SK-N-SH (cell line): Measurements from ENCODE around the gene CABP4. TPM values are rescaled to one million over a fixed set of nuclear protein-coding genes. Genes with fewer than 3 reads are reported as not detected.
"Not testable (repeated sequence)": the region's sequence is repeated elsewhere in the genome, so short reads cannot be mapped to it uniquely, and the experiment has no call there.

Source experiments
- CTCF ChIA-PET: fragments of 300-600, 350-600 bp; formaldehyde crosslinking; extraction: SDS; loops from one replicate; lab custom pipeline; 2021; lab: Yijun Ruan, JAX
- POLR2A ChIA-PET: fragments of 350-600 bp; sonication (Branson Sonifier 250); formaldehyde crosslinking; extraction: SDS; loops from one replicate; lab custom pipeline; 2020; ENCODE audit warnings: antibody characterized with exemption, inconsistent platforms; lab: Yijun Ruan, JAX
- DNase-seq: peaks from one replicate; pipeline ENCODE4 v3.0.0; 2012
- H2AFZ ChIP-seq: fragments of 200-600 bp; sonication (generic); 2 replicates; pipeline ENCODE4 v1.8.1; 2016; ENCODE audit warnings: antibody characterized with exemption, mild to moderate bottlenecking, low read depth
- H3F3A ChIP-seq: fragments of 200-600 bp; sonication (generic); replicated peaks from 2 replicates; pipeline ENCODE3; 2016; ENCODE audit warnings: antibody characterized with exemption, mild to moderate bottlenecking; ENCODE audit not compliant: insufficient read depth
- H3K27ac ChIP-seq, 2 experiments: fragments of 200-500 bp in 1 of 2; fragments of 200-600 bp in 1 of 2; sonication (Bioruptor generic) in 1 of 2; sonication (generic), shearing (Covaris generic) in 1 of 2; 2 replicates each; pipeline versions ENCODE4 v1.5.1 to v1.6.1; 2014 to 2016; ENCODE audit warnings: low read depth in 2 of 2, inconsistent platforms in 1 of 2, low read length in 1 of 2, mild to moderate bottlenecking in 1 of 2, mixed read lengths in 1 of 2
- H3K27me3 ChIP-seq: fragments of 200-600 bp; sonication (generic), shearing (Covaris generic); 2 replicates; pipeline ENCODE4 v1.6.1; 2016; ENCODE audit warnings: mixed run types; ENCODE audit not compliant: insufficient read depth
- H3K36me3 ChIP-seq, 2 experiments: fragments of 200-500 bp in 1 of 2; fragments of 200-600 bp in 1 of 2; sonication (Bioruptor generic) in 1 of 2; sonication (generic) in 1 of 2; replicated peaks in 1 of 2; 2 replicates each; pipeline versions ENCODE3 to v1.5.1; 2014 to 2016; ENCODE audit warnings: low read length in 1 of 2, mild to moderate bottlenecking in 1 of 2; ENCODE audit not compliant: insufficient read depth in 2 of 2, control insufficient read depth in 1 of 2
- H3K4me1 ChIP-seq, 2 experiments: fragments of 200-500 bp in 1 of 2; fragments of 200-600 bp in 1 of 2; sonication (Bioruptor generic) in 1 of 2; sonication (generic), shearing (Covaris generic) in 1 of 2; 2 replicates each; pipeline versions ENCODE4 v1.5.1 to v1.6.1; 2014 to 2016; ENCODE audit warnings: low read depth in 1 of 2, low read length in 1 of 2, mixed run types in 1 of 2; ENCODE audit not compliant: insufficient read depth in 2 of 2, control insufficient read depth in 1 of 2
- H3K4me2 ChIP-seq: fragments of 200-600 bp; sonication (generic), shearing (Covaris generic); 2 replicates; pipeline ENCODE4 v1.6.1; 2017; ENCODE audit warnings: mixed run types
- H3K4me3 ChIP-seq, 2 experiments: fragments of 200-500 bp in 1 of 2; fragments of 200-600 bp in 1 of 2; sonication (Bioruptor generic) in 1 of 2; sonication (generic), shearing (Covaris generic) in 1 of 2; 2 replicates each; pipeline versions ENCODE4 v1.5.1 to v1.8.1; 2014 to 2016; ENCODE audit warnings: low read depth in 2 of 2, inconsistent platforms in 1 of 2, low read length in 1 of 2, mild to moderate bottlenecking in 1 of 2, mixed read lengths in 1 of 2, moderate library complexity in 1 of 2
- H3K79me2 ChIP-seq: fragments of 200-600 bp; sonication (generic); 2 replicates; pipeline ENCODE4 v1.8.1; 2017; ENCODE audit warnings: mild to moderate bottlenecking; ENCODE audit not compliant: insufficient read depth
- H3K9ac ChIP-seq: fragments of 200-600 bp; sonication (generic); 2 replicates; pipeline ENCODE4 v1.6.1; 2017; ENCODE audit warnings: mixed run types
- H3K9me2 ChIP-seq: fragments of 200-600 bp; sonication (generic); 2 replicates; pipeline ENCODE4 v1.6.1; 2017; ENCODE audit warnings: mixed run types
- H3K9me3 ChIP-seq: fragments of 200-600 bp; sonication (generic); 2 replicates; pipeline ENCODE4 v1.6.1; 2017; ENCODE audit warnings: mixed run types, mild to moderate bottlenecking, moderate library complexity
- H4K20me1 ChIP-seq: fragments of 200-600 bp; sonication (generic); 2 replicates; pipeline ENCODE4 v1.6.1; 2017; ENCODE audit warnings: mild to moderate bottlenecking, mixed run types; ENCODE audit not compliant: insufficient read depth
- EZH2phosphoT487 ChIP-seq: fragments of 200-600 bp; sonication (generic); IDR thresholded peaks from 2 replicates; pipeline ENCODE4 v1.6.1; 2017; ENCODE audit warnings: low read depth, mixed run types, mild to moderate bottlenecking, antibody characterized with exemption, moderate library complexity, borderline replicate concordance
- FOXJ3 ChIP-seq: sonication (generic); formaldehyde crosslinking; IDR thresholded peaks from 2 replicates; pipeline ENCODE4 v1.5.1; 2020; ENCODE audit warnings: mild to moderate bottlenecking, missing genetic modification reagents
- FOXM1 ChIP-seq: IDR thresholded peaks from 2 replicates; pipeline ENCODE4 v1.4.0; 2012; ENCODE audit warnings: low read depth, mild to moderate bottlenecking
- GABPA ChIP-seq: IDR thresholded peaks from 2 replicates; pipeline ENCODE4 v1.4.0; 2012; ENCODE audit warnings: low read depth, mild to moderate bottlenecking
- JUND ChIP-seq: IDR thresholded peaks from 2 replicates; pipeline ENCODE4 v1.4.0; 2012
- MEF2A ChIP-seq: IDR thresholded peaks from 2 replicates; pipeline ENCODE4 v1.4.0; 2012; ENCODE audit warnings: low read depth, borderline replicate concordance
- NFIC ChIP-seq: IDR thresholded peaks from 2 replicates; pipeline ENCODE4 v1.4.0; 2012; ENCODE audit warnings: borderline replicate concordance
- RAD21 ChIP-seq: IDR thresholded peaks from 2 replicates; pipeline ENCODE4 v1.6.1; 2012; ENCODE audit warnings: mild to moderate bottlenecking, low read length
- RXRA ChIP-seq: IDR thresholded peaks from 2 replicates; pipeline ENCODE4 v1.4.0; 2012; ENCODE audit warnings: low read depth, mild to moderate bottlenecking, borderline replicate concordance
- SIN3A ChIP-seq: IDR thresholded peaks from 2 replicates; pipeline ENCODE4 v1.6.1; 2012; ENCODE audit warnings: low read depth, mild to moderate bottlenecking, low read length, moderate library complexity, borderline replicate concordance
- TEAD4 ChIP-seq: IDR thresholded peaks from 2 replicates; pipeline ENCODE4 v1.4.0; 2012; ENCODE audit warnings: mild to moderate bottlenecking, borderline replicate concordance; ENCODE audit not compliant: insufficient read depth
- USF2 ChIP-seq: fragments of 150-350 bp; IDR thresholded peaks from 2 replicates; pipeline ENCODE4 v1.6.1; 2017; ENCODE audit warnings: antibody characterized with exemption, low read length, low read depth, borderline replicate concordance
- YY1 ChIP-seq: IDR thresholded peaks from 2 replicates; pipeline ENCODE4 v1.4.0; 2012; ENCODE audit warnings: low read depth, mild to moderate bottlenecking
- ZBTB33 ChIP-seq: IDR thresholded peaks from 2 replicates; pipeline ENCODE4 v1.4.0; 2012; ENCODE audit warnings: low read depth, borderline replicate concordance
- WGBS: methylation state at CpG from one replicate; pipeline ENCODE4 v1.1.6; 2017; ENCODE audit warnings: low lambda C conversion rate; 5-methylcytosine and 5-hydroxymethylcytosine counted together
- polyA plus RNA-seq, 3 experiments: library from polyadenylated mRNA; depleted of rRNA; stranded (reverse); fragments of >200 nt; gene quantifications; 2 replicates each; pipeline ENCODE4 v1.2.3, GENCODE V29; 2012
- TF ChIP-seq, protein P1 (sequence below): fragments of 150-350 bp; IDR thresholded peaks from 2 replicates; pipeline ENCODE4 v1.6.1; 2016; ENCODE audit warnings: mild to moderate bottlenecking, low read depth, low read length
- TF ChIP-seq, protein P2 (sequence below): fragments of 200-600 bp; sonication (generic); IDR thresholded peaks from 2 replicates; pipeline ENCODE4 v1.6.1; 2017; ENCODE audit warnings: antibody characterized with exemption, mild to moderate bottlenecking, moderate library complexity

The CABP4 gene
- polyA plus RNA-seq, 1 of the 3 experiments (the other 2 are of a cell fraction), result not detected

- TF ChIP-seq, protein P1, sequence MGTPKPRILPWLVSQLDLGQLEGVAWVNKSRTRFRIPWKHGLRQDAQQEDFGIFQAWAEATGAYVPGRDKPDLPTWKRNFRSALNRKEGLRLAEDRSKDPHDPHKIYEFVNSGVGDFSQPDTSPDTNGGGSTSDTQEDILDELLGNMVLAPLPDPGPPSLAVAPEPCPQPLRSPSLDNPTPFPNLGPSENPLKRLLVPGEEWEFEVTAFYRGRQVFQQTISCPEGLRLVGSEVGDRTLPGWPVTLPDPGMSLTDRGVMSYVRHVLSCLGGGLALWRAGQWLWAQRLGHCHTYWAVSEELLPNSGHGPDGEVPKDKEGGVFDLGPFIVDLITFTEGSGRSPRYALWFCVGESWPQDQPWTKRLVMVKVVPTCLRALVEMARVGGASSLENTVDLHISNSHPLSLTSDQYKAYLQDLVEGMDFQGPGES, result no peak
- TF ChIP-seq, all 33 proteins: peak for 0
Measured at GRCh38 chr11:67423466-67423865, 31.7 kb upstream of the CABP4 start (continued).

GRCh38 chr11:67423891-67424613 is 31.1 kb upstream of the CABP4 start:
- Histone ChIP-seq H3K27ac (no peak overlapping the region), H2AFZ (no peak overlapping the region), H3K4me3 (no peak overlapping the region), H3K27me3 (no peaks in the 10 kb centered on the region), H3K9me3 (no peaks in the 10 kb centered on the region), H3K9me2 (no peaks in the 10 kb centered on the region), H3K9ac (no peak overlapping the region), H3K36me3 (no peaks in the 10 kb centered on the region), H3K4me2 (no peak overlapping the region), H3K4me1 (peaks cover 5 to 12% of the 10 kb centered on the region in 2 experiments; a peak in 2 of 4 replicates), H3F3A (no peaks in the 10 kb centered on the region), H4K20me1 (no peaks in the 10 kb centered on the region), H3K79me2 (peaks cover 8% of the 10 kb centered on the region)
- 82% methylated on average over 11 of the region's 34 CpGs for WGBS
- DNase-seq, result no peak
- ChIA-PET CTCF (interaction anchor here (0.7 to 1.7 kb wide), 2 partner anchors 23 to 41 kb away, joined by 3 to 9 read pairs; partner anchors contain the start of gene PPP1CA), POLR2A (interaction anchor here (1.4 kb wide), 1 partner anchor 22 kb away, joined by 4 read pairs; the partner anchor contains the start of gene PPP1CA)
- TF ChIP-seq RXRA (no peak), MEF2A (no peak), SIN3A (no peak), TEAD4 (no peak), RAD21 (no peak), FOXJ3 (CRISPR knock-in tag) (no peak), EZH2phosphoT487 (no peak), USF2 (no peak), FOXM1 (no peak), YY1 (no peak), NFIC (no peak), GABPA (no peak), JUND (no peak), ZBTB33 (no peak)
- TF ChIP-seq, protein P2, sequence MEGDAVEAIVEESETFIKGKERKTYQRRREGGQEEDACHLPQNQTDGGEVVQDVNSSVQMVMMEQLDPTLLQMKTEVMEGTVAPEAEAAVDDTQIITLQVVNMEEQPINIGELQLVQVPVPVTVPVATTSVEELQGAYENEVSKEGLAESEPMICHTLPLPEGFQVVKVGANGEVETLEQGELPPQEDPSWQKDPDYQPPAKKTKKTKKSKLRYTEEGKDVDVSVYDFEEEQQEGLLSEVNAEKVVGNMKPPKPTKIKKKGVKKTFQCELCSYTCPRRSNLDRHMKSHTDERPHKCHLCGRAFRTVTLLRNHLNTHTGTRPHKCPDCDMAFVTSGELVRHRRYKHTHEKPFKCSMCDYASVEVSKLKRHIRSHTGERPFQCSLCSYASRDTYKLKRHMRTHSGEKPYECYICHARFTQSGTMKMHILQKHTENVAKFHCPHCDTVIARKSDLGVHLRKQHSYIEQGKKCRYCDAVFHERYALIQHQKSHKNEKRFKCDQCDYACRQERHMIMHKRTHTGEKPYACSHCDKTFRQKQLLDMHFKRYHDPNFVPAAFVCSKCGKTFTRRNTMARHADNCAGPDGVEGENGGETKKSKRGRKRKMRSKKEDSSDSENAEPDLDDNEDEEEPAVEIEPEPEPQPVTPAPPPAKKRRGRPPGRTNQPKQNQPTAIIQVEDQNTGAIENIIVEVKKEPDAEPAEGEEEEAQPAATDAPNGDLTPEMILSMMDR, result no peak
- TF ChIP-seq, protein P1, result no peak

DNA sequence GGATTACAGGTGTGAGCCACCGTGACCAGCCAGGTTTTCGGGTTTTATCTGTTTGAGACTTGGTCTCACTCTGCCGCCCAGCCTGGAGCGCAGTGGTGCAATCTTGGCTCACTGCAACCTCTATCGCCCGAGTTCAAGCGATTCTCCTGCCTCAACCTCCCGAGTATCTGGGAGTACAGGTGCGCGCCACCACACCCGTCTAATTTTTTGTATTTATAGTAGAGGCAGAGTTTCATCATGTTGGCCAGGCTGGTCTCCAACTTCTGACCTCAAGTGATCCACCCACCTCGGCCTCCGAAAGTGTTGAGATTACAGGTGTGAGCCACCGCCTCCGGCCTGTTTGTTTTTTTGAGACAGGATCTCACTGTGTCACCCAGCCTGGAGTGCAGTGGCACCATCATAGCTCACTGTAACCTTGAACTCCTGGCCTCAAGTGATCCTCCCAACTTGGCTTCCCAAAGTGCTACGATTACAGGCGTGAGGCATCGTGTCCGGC is 27.7 kb upstream of the CABP4 start:
- H3K9ac ChIP-seq, result peak overlapping the region; percentile 92
- ChIA-PET CTCF (interaction anchor here (0.8 kb wide), 2 partner anchors 59 to 156 kb away, joined by 3 read pairs; no protein-coding TSS in a partner anchor), POLR2A (interaction anchor here (0.6 to 1.8 kb wide), 2 partner anchors 26 to 27 kb away, joined by 3 to 6 read pairs; partner anchors contain the start of gene PPP1CA)
- not testable (repeated sequence) for H3K9me3 ChIP-seq, H3F3A ChIP-seq, H3K4me1 ChIP-seq, H3K27me3 ChIP-seq, DNase-seq, H3K9me2 ChIP-seq, H3K36me3 ChIP-seq, H4K20me1 ChIP-seq
- H3K4me2 ChIP-seq, result peak overlapping the region; percentile 99
- peak overlapping the region; percentile 76 to 85 for H3K4me3 ChIP-seq
- peaks cover 28% of the 10 kb centered on the region for H3K79me2 ChIP-seq
- H2AFZ ChIP-seq, result peak overlapping the region; percentile 78; the same call in 1 of the 2 replicates
- WGBS, result 80% methylated on average over 19 of the region's 19 CpGs
- H3K27ac ChIP-seq, result peak overlapping the region in 1 of 2 experiments; percentile 49; a peak in 2 of 4 replicates
